ENCODE data around the gene MAGEL2. TPM values are rescaled to one million over a fixed set of nuclear protein-coding genes. Genes with fewer than 3 reads are reported as not detected.
A peak's percentile ranks its signal among the peaks of the same experiment; 100 is the strongest.

MAGEL2 gene
- polyA plus RNA-seq, 1 donor from 2014 or later = 7.4 TPM

- H3K27me3 ChIP-seq (ENCODE audit: insufficient read depth, low read depth, low read length) = no peaks in the 10 kb centered on the region
- H4K20me1 ChIP-seq (ENCODE audit: insufficient read depth) = no peaks in the 10 kb centered on the region
- no peak for TF ChIP-seq POLR2AphosphoS5 (IDR thresholded peaks at IDR 0.05)
- no peak for TF ChIP-seq TAF1 (IDR thresholded peaks at IDR 0.05; ENCODE audit: low read depth)
- no peak for TF ChIP-seq EP300 (conservative IDR thresholded peaks at IDR 0.05; ENCODE audit: poor library complexity, severe bottlenecking)
- TF ChIP-seq MXI1 (conservative IDR thresholded peaks at IDR 0.05; ENCODE audit: poor library complexity, severe bottlenecking) = no peak
- TF ChIP-seq RAD21 (conservative IDR thresholded peaks at IDR 0.05) = peak; percentile 78
- no peak for TF ChIP-seq EZH2 (IDR thresholded peaks at IDR 0.05; ENCODE audit: borderline replicate concordance, insufficient read depth, low read length, poor library complexity, severe bottlenecking)
- TF ChIP-seq REST (IDR thresholded peaks at IDR 0.05; ENCODE audit: borderline replicate concordance) = no peak
- TF ChIP-seq CTCF (IDR thresholded peaks at IDR 0.05; ENCODE audit: poor library complexity, severe bottlenecking) = peak; percentile 73
- TF ChIP-seq SMC3 (conservative IDR thresholded peaks at IDR 0.05; ENCODE audit: poor library complexity) = peak; percentile 87
- H3K9me2 ChIP-seq (ENCODE audit: insufficient read depth, low read length) = no peaks in the 10 kb centered on the region
- no peaks in the 10 kb centered on the region for H3F3A ChIP-seq (ENCODE audit: insufficient read depth, low read length, poor library complexity, severe bottlenecking)
- peak overlapping the region; percentile 83 for H3K4me3 ChIP-seq (ENCODE audit: low read length)
- H3K79me2 ChIP-seq (replicated peaks; ENCODE audit: insufficient read depth, low read length) = peaks cover 11% of the 10 kb centered on the region
- no peaks in the 10 kb centered on the region for H3K9me3 ChIP-seq (ENCODE audit: low read length)
- H3K9ac ChIP-seq (ENCODE audit: low read length) = peak overlapping the region; percentile 89
- no peak overlapping the region for H2AFZ ChIP-seq (ENCODE audit: low read depth, low read length)
- H3K36me3 ChIP-seq (ENCODE audit: insufficient read depth, low read length) = no peaks in the 10 kb centered on the region
- H3K27ac ChIP-seq (ENCODE audit: low read length) = peak overlapping the region; percentile 82
- H3K4me2 ChIP-seq (ENCODE audit: low read length) = peak overlapping the region; percentile 74
These were observed 1.4 kb upstream of the MAGEL2 start for GRCh38 chr15:23648920-23649515.

GRCh38 chr15:23647001-23647295 is 719 bp downstream of the MAGEL2 start:
- no peaks in the 10 kb centered on the region for H3K9me2 ChIP-seq (ENCODE audit: insufficient read depth, low read length)
- H3K4me3 ChIP-seq (ENCODE audit: low read length) = peak overlapping the region; percentile 83
- H2AFZ ChIP-seq (ENCODE audit: low read depth, low read length) = no peak overlapping the region
- no peaks in the 10 kb centered on the region for H3K9me3 ChIP-seq (ENCODE audit: low read length)
- no peaks in the 10 kb centered on the region for H4K20me1 ChIP-seq (ENCODE audit: insufficient read depth)
- H3F3A ChIP-seq (ENCODE audit: insufficient read depth, low read length, poor library complexity, severe bottlenecking) = no peaks in the 10 kb centered on the region
- peaks cover 11% of the 10 kb centered on the region for H3K79me2 ChIP-seq (replicated peaks; ENCODE audit: insufficient read depth, low read length)
- H3K27me3 ChIP-seq (ENCODE audit: insufficient read depth, low read depth, low read length) = no peaks in the 10 kb centered on the region
- no peak for TF ChIP-seq EP300 (conservative IDR thresholded peaks at IDR 0.05; ENCODE audit: poor library complexity, severe bottlenecking)
- TF ChIP-seq EZH2 (IDR thresholded peaks at IDR 0.05; ENCODE audit: borderline replicate concordance, insufficient read depth, low read length, poor library complexity, severe bottlenecking) = no peak
- TF ChIP-seq RAD21 (conservative IDR thresholded peaks at IDR 0.05) = no peak
- TF ChIP-seq MXI1 (conservative IDR thresholded peaks at IDR 0.05; ENCODE audit: poor library complexity, severe bottlenecking) = no peak
- no peak for TF ChIP-seq REST (IDR thresholded peaks at IDR 0.05; ENCODE audit: borderline replicate concordance)
- no peak for TF ChIP-seq POLR2AphosphoS5 (IDR thresholded peaks at IDR 0.05)
- no peak for TF ChIP-seq TAF1 (IDR thresholded peaks at IDR 0.05; ENCODE audit: low read depth)
- no peak for TF ChIP-seq SMC3 (conservative IDR thresholded peaks at IDR 0.05; ENCODE audit: poor library complexity)
- no peak for TF ChIP-seq CTCF (IDR thresholded peaks at IDR 0.05; ENCODE audit: poor library complexity, severe bottlenecking)
- H3K9ac ChIP-seq (ENCODE audit: low read length) = peak overlapping the region; percentile 89
- H3K4me2 ChIP-seq (ENCODE audit: low read length) = peak overlapping the region; percentile 29
- H3K27ac ChIP-seq (ENCODE audit: low read length) = peak overlapping the region; percentile 82
- H3K36me3 ChIP-seq (ENCODE audit: insufficient read depth, low read length) = no peaks in the 10 kb centered on the region

Measured in neural cell (in vitro differentiated cells).